ENCODE results near the gene URI1. TPM values are rescaled to one million over a fixed set of nuclear protein-coding genes. Genes with fewer than 3 reads are reported as not detected.
A peak's percentile ranks its signal among the peaks of the same experiment; 100 is the strongest.

URI1 gene
- total and polyA plus RNA-seq, 2 donors = 37.9 to 111 TPM

- no peak for DNase-seq (ENCODE audit: extremely low spot score)
- Histone ChIP-seq H3K4me1 (ENCODE audit: insufficient read depth) (no peaks in the 10 kb centered on the region), H3K36me3 (ENCODE audit: insufficient read depth) (no peaks in the 10 kb centered on the region), H3K4me3 (ENCODE audit: low read depth, low read length) (no peak overlapping the region), H3K27ac (ENCODE audit: low read depth) (no peak overlapping the region)
- 82% methylated on average over 5 of the region's 5 CpGs for WGBS
Measured at GRCh38 chr19:29926801-29927200, 15.2 kb upstream of the URI1 start.

- DNase-seq (ENCODE audit: extremely low spot score) = no peak
- no peak overlapping the region for H3K27ac ChIP-seq (ENCODE audit: low read depth)
- WGBS = 43% methylated on average over 14 of the region's 14 CpGs
- H3K4me3 ChIP-seq (ENCODE audit: low read depth, low read length) = no peak overlapping the region
- H3K36me3 ChIP-seq (ENCODE audit: insufficient read depth) = no peaks in the 10 kb centered on the region
- no peaks in the 10 kb centered on the region for H3K4me1 ChIP-seq (ENCODE audit: insufficient read depth)
Measured at GRCh38 chr19:29927944-29928625, 14.0 kb upstream of the URI1 start.

DNA sequence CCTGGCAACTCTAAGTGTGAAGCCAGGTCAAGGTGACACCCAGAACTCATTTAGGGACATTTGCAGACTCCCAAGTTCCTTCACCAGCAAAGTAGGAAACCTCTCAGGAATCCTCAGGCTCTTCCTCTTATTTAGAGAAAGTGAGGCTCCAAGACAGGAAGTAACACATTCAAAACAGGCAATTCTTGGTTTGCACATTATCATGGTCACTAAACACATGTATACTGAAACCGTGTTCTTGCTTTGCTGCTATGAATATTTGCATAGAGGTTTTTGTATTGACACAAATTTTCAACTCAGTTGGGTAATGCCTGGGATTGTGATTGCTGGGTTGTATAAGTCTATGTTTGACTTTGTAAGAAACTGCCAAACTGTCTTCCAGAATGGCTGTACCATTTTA, 13.2 kb upstream of the URI1 start:
- Histone ChIP-seq H3K4me1 (ENCODE audit: insufficient read depth) (no peaks in the 10 kb centered on the region), H3K27ac (ENCODE audit: low read depth) (no peak overlapping the region), H3K4me3 (ENCODE audit: low read depth, low read length) (no peak overlapping the region), H3K36me3 (ENCODE audit: insufficient read depth) (no peaks in the 10 kb centered on the region)
- WGBS = 75% methylated on average over 1 of the region's 1 CpG
- DNase-seq (ENCODE audit: extremely low spot score) = no peak

GRCh38 chr19:29934257-29934656, 7.8 kb upstream of the URI1 start:
- Histone ChIP-seq H3K4me1 (ENCODE audit: insufficient read depth) (no peaks in the 10 kb centered on the region), H3K4me3 (ENCODE audit: low read depth, low read length) (no peak overlapping the region), H3K27ac (ENCODE audit: low read depth) (no peak overlapping the region), H3K36me3 (ENCODE audit: insufficient read depth) (no peaks in the 10 kb centered on the region)
- 82% methylated on average over 3 of the region's 3 CpGs for WGBS
- DNase-seq (ENCODE audit: extremely low spot score) = no peak

- 91% methylated on average over 1 of the region's 1 CpG for WGBS
- Histone ChIP-seq H3K4me3 (ENCODE audit: low read depth, low read length) (no peak overlapping the region), H3K4me1 (ENCODE audit: insufficient read depth) (no peaks in the 10 kb centered on the region), H3K27ac (ENCODE audit: low read depth) (no peak overlapping the region), H3K36me3 (ENCODE audit: insufficient read depth) (no peaks in the 10 kb centered on the region)
- DNase-seq (ENCODE audit: extremely low spot score) = no peak
Measured at GRCh38 chr19:29934781-29935180, 7.3 kb upstream of the URI1 start.

GRCh38 chr19:29936409-29936808, 5.6 kb upstream of the URI1 start:
- no peak overlapping the region for H3K4me3 ChIP-seq (ENCODE audit: low read depth, low read length)
- H3K4me1 ChIP-seq (ENCODE audit: insufficient read depth) = no peaks in the 10 kb centered on the region
- no peaks in the 10 kb centered on the region for H3K36me3 ChIP-seq (ENCODE audit: insufficient read depth)
- WGBS = 95% methylated on average over 3 of the region's 3 CpGs
- no peak for DNase-seq (ENCODE audit: extremely low spot score)
- H3K27ac ChIP-seq (ENCODE audit: low read depth) = no peak overlapping the region

DNA sequence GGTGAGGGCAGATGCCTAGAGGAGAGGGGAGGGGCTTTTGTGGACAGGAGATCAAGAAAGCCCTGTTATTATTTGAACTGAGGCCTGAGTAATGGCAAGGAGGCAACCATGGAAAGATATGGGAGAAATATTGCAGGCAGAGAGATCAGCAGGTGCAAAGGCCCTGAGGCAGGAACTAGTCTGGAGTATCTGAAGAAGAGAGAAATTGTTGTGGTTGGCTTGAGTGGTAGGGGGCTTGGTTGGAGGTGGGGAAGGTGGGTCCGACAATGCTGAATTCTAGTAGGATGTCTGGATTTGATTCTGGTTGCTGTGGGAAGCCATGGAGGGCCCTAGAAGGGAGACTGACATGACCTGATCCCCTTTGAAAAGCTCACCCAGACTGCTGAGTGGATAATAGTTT, 2.4 kb upstream of the URI1 start:
- Histone ChIP-seq H3K36me3 (ENCODE audit: insufficient read depth) (no peaks in the 10 kb centered on the region), H3K4me1 (ENCODE audit: insufficient read depth) (no peaks in the 10 kb centered on the region), H3K4me3 (ENCODE audit: low read depth, low read length) (no peak overlapping the region), H3K27ac (ENCODE audit: low read depth) (no peak overlapping the region)
- DNase-seq (ENCODE audit: extremely low spot score) = no peak
- WGBS = 91% methylated on average over 1 of the region's 1 CpG

DNA sequence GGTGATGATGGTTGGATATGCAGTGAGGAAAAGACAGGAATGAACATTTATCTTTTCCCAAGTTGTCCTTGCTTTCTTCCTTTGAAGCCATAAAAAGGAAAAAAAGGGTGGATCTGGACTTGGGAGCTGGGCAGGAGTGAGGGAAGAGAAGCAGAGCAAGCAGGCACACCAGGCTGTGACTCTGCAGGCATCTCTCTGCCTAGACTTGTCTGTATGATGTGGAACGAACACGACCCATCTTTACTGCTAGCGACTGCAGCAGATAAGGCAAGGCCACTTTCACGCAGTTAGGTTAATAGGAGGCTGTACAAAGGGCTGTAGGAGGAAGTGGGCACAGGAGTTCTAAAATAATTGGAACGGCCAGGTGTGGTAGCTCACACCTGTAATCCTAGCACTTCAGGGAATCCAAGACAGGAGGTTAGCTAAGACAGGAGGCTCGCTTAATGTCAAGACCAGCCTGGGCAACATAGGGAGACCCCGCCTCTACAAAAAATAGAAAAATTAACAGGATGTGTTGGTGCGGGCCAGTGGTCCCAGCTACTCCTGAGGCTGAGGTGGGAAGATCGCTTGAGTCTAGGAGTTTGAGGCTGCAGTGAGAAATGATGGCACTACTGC, 961 bp upstream of the URI1 start:
- H3K4me3 ChIP-seq (ENCODE audit: low read depth, low read length) = no peak overlapping the region
- 79% methylated on average over 9 of the region's 9 CpGs for WGBS
- no peaks in the 10 kb centered on the region for H3K36me3 ChIP-seq (ENCODE audit: insufficient read depth)
- DNase-seq (ENCODE audit: extremely low spot score) = no peak
- H3K27ac ChIP-seq (ENCODE audit: low read depth) = no peak overlapping the region
- H3K4me1 ChIP-seq (ENCODE audit: insufficient read depth) = peaks cover under 1% of the 10 kb centered on the region

DNA sequence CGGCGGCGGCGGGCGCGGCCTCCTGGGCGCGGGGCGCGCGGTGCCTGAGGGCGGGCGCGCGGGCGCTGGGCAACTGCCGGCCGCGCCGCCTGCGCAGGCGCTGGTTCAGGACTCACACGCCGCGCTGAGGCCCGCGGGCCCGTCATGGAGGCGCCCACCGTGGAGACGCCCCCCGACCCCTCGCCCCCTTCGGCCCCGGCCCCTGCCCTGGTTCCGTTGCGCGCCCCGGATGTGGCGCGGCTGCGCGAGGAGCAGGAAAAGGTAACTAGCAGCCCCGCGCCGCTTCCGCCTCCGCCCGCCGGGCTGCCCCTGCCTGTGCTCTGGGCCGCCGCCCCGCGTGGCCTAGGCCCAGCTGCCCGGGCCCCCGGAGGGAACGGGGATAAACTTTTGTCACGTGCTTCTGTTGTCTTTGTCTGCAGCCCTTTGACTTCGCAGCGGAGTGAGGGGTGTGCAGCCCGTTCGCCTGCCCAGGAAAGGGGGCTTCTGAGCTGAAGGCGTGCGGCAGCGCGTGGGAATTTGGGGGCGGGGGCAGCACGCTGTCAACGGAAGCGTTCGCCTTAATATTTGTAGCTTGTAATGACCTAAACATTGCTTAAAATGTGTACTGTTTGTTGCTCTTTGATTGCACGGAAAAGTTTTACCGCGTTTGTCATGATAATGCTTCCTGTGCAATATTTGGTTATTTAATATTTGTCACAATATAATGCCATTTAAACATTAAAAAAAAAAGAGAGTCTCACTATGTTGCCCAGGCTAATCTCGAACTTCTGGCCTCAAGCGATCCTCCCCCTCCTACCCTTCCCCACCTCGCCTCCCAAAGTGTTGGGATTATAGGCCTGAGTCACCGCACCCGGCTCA, 594 bp downstream of the URI1 start:
- no peak for DNase-seq (ENCODE audit: extremely low spot score)
- Histone ChIP-seq H3K4me3 (ENCODE audit: low read depth, low read length) (peak overlapping the region; percentile 98), H3K27ac (ENCODE audit: low read depth) (peak overlapping the region; percentile 68), H3K36me3 (ENCODE audit: insufficient read depth) (no peaks in the 10 kb centered on the region), H3K4me1 (ENCODE audit: insufficient read depth) (peaks cover 3% of the 10 kb centered on the region)
- WGBS = under 1% methylated on average over 79 of the region's 79 CpGs

- Histone ChIP-seq H3K4me3 (ENCODE audit: low read depth, low read length) (no peak overlapping the region), H3K27ac (ENCODE audit: low read depth) (peak overlapping the region; percentile 50)
- 77% methylated on average over 8 of the region's 8 CpGs for WGBS
Measured at GRCh38 chr19:29943615-29944014, 1.6 kb downstream of the URI1 start.

DNA sequence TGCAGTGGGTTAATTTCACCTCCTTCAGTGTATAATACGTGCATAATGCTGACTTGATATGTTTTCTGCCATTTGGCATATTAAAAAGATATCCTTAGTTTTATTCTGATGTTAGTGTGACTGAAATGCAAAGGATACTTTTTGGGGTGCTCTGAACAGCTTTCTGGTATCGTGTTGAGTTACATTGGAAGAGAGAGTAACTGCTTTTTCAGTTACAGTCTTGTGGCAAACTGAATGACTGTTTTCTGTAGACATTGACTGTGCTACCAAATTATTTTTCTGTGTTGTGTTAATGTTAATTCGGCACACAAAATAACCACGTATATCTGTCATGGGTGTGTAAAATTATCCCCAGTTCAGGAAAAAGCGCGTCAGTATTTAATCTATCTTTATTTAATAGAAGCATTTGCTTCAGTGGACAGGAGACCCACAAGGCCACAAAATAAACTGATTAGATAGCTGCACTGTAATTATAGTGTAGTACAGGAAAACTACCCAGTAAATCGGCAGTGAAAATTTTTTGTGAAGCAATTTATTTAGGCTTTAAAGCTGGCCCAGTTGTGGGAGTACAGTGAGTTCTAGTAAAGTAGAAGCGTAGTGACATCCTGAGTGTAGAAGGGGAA, 2.5 kb downstream of the URI1 start:
- Histone ChIP-seq H3K27ac (ENCODE audit: low read depth) (no peak overlapping the region), H3K4me1 (ENCODE audit: insufficient read depth) (peaks cover 3% of the 10 kb centered on the region), H3K4me3 (ENCODE audit: low read depth, low read length) (no peak overlapping the region), H3K36me3 (ENCODE audit: insufficient read depth) (no peaks in the 10 kb centered on the region)
- 49% methylated on average over 8 of the region's 8 CpGs for WGBS
- DNase-seq (ENCODE audit: extremely low spot score) = no peak

More at GRCh38 chr19:29943615-29944014, 1.6 kb downstream of the URI1 start:
- no peak for DNase-seq (ENCODE audit: extremely low spot score)
- Histone ChIP-seq H3K4me1 (ENCODE audit: insufficient read depth) (peaks cover 3% of the 10 kb centered on the region), H3K36me3 (ENCODE audit: insufficient read depth) (no peaks in the 10 kb centered on the region)

GRCh38 chr19:29945017-29945416, 3.0 kb downstream of the URI1 start:
- WGBS = 65% methylated on average over 1 of the region's 1 CpG
- DNase-seq (ENCODE audit: extremely low spot score) = no peak
- no peaks in the 10 kb centered on the region for H3K36me3 ChIP-seq (ENCODE audit: insufficient read depth)
- H3K4me1 ChIP-seq (ENCODE audit: insufficient read depth) = peaks cover 3% of the 10 kb centered on the region
- H3K4me3 ChIP-seq (ENCODE audit: low read depth, low read length) = peak overlapping the region; percentile 3
- no peak overlapping the region for H3K27ac ChIP-seq (ENCODE audit: low read depth)

DNA sequence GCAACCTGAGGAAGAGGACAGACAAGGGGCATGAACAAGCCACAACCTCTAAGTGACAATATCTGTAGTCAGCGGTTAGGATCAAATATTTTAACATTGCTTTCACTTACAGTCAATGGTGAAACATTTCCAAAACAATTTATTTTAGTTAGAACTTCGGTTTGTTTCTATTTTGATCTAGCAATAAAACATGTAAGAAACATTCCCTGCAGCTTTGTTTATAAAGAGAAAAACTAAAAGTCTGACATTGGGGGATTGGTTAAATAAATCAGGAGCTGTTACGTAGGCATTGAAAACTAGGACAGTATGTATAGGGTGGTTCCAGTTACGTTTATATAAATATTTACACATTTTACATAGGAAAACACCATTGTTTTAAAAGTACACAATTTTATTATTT, 3.4 kb downstream of the URI1 start:
- peaks cover 3% of the 10 kb centered on the region for H3K4me1 ChIP-seq (ENCODE audit: insufficient read depth)
- 33% methylated on average over 4 of the region's 4 CpGs for WGBS
- no peaks in the 10 kb centered on the region for H3K36me3 ChIP-seq (ENCODE audit: insufficient read depth)
- no peak for DNase-seq (ENCODE audit: extremely low spot score)
- peak overlapping the region; percentile 3 for H3K4me3 ChIP-seq (ENCODE audit: low read depth, low read length)
- no peak overlapping the region for H3K27ac ChIP-seq (ENCODE audit: low read depth)

Measured in urinary bladder (tissue), 4 donors.